Epithelial cell of proximal tubule (primary cell): ENCODE results near the gene ADD1. TPM values are rescaled to one million over a fixed set of nuclear protein-coding genes. Genes with fewer than 3 reads are reported as not detected.

Experiments
- DNase-seq: peaks from one replicate; pipeline ENCODE4 v3.0.0-alpha.2; 2011; ENCODE audit warnings: low read depth
- H3K4me3 ChIP-seq: 2 replicates; pipeline ENCODE4 v1.5.1; 2011; ENCODE audit warnings: low read depth, mild to moderate bottlenecking, low read length
- CTCF ChIP-seq: conservative IDR thresholded peaks from 2 replicates; pipeline ENCODE4 v1.5.1; 2012; ENCODE audit warnings: low read depth, mild to moderate bottlenecking, low read length
- total RNA-seq: library from RNA; depleted of rRNA; stranded (reverse); fragments of >200 nt; gene quantifications from 2 replicates; pipeline ENCODE4 v1.2.3, GENCODE V29; 2015

Gene ADD1
- total RNA-seq, 1 donor from 2014 or later = 222 TPM

DNA sequence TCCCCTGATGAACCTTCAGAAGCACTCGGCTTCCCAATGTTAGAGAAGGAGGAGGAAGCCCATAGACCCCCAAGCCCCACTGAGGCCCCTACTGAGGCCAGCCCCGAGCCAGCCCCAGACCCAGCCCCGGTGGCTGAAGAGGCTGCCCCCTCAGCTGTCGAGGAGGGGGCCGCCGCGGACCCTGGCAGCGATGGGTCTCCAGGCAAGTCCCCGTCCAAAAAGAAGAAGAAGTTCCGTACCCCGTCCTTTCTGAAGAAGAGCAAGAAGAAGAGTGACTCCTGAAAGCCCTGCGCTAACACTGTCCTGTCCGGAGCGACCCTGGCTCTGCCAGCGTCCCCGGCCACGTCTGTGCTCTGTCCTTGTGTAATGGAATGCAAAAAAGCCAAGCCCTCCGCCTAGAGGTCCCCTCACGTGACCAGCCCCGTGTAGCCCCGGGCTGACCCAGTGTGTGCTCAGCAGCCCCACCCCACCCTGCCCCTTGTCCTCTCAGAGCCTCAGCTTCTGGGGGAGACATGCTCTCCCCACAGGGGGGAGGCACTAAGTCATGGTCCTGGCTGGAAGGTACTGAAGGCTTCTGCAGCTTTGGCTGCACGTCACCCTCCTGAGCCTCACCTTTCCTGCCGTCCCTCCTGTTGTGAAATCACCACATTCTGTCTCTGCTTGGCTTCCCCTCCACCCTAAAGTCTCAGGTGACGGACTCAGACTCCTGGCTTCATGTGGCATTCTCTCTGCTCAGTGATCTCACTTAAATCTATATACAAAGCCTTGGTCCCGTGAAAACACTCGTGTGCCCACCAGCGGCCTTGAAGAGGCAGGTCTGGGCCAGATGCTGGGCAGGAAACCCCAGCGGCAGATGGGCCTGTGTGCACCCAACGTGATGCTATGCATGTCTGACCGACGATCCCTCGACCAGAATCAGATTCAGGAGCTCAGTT is 84.9 kb downstream of the ADD1 start:
- no peak overlapping the region for H3K4me3 ChIP-seq
- TF ChIP-seq CTCF = no peak
- DNase-seq = no peak

- TF ChIP-seq CTCF = no peak
- DNase-seq = no peak
- H3K4me3 ChIP-seq = no peak overlapping the region
Measured at GRCh38 chr4:2929469-2929868, 85.8 kb downstream of the ADD1 start.

DNA sequence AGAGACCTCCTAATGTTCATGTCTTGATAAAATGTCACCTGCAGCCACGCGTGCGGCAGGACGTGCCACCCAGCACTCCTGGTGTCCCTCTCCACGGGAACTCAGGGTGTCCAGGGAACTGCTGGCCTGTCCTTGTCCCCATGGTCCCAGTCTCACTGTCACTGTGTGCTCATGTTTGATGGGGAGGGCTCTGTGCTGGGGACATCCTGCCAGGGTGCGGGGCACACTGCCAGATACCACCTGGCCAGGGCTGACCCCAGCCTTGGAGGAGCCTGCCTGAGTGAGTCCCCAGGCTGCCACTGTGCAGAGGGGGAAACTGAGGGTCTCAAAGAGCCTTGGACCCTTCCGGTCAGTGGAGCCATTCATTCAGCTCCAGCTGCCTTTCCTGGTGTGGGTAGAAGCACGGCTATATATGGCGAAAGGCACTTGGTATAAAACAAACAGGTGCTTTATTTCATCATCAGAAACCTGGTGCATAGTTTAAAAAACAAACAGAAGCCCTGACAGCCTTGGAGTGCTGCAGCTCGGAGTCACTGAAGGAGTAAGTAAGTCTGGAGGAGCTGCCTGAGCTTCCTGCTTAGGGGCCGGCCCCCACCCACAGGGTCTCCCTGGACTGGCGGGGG is 86.6 kb downstream of the ADD1 start:
- TF ChIP-seq CTCF = no peak
- no peak overlapping the region for H3K4me3 ChIP-seq
- no peak for DNase-seq

DNA sequence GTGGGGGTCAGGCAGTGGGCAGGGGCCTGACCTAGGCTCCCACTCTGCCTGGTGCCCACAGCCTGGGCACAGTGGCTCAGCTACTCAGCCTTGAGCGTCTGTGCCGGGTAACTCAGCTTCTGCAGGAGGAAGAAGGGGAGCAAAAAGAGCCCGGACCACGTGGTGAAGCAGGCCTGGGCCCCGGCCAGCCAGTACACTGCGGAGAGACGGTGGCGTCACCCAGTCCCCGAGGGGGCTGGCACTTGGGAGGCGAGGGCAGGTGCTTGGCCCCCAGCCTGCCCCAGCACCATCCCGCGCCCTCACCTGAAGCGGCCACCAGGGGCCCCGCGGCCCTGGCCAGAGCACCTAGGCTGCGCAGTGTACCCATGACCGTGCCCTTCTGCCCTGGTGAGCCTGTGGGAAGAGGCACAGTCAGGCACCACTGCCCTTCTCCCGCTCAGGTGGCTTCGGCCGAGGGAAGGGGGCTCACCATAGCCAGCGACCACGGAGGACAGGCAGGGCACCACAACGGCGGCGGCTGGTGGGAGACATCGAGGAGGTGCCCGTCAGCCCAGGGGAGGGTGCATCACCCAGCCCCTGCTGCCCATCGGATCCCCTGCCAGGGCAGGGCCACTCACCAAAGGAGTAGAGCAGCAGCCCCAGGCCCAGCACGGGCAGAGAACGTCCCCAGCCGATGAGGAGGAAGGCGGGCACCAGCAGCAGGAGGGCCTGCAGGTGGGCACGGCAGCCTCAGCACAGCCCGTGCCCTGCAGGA is 87.3 kb downstream of the ADD1 start:
- no peak for TF ChIP-seq CTCF
- no peak for DNase-seq
- H3K4me3 ChIP-seq = no peak overlapping the region

GRCh38 chr4:2931512-2932301 is 88.1 kb downstream of the ADD1 start:
- no peak for TF ChIP-seq CTCF

GRCh38 chr4:2932321-2932950 is 88.8 kb downstream of the ADD1 start:
- H3K4me3 ChIP-seq = peak overlapping the region; percentile 70
- no peak for TF ChIP-seq CTCF
- DNase-seq = no peak

More at GRCh38 chr4:2931512-2932301, 88.1 kb downstream of the ADD1 start:
- no peak overlapping the region for H3K4me3 ChIP-seq
- DNase-seq = no peak
